AG09309 (cell line): Measurements from ENCODE around the gene OBSCN.

ENCODE experiments used
- DNase-seq: peaks from one replicate; pipeline ENCODE4 v3.0.0-alpha.2; 2010; ENCODE audit warnings: low read depth
- H3K4me3 ChIP-seq: 2 replicates; pipeline ENCODE4 v1.5.1; 2011; ENCODE audit warnings: mild to moderate bottlenecking, low read depth, low read length, moderate library complexity; ENCODE audit not compliant: control insufficient read depth
- CTCF ChIP-seq: IDR thresholded peaks from 2 replicates; pipeline ENCODE4 v1.5.1; 2011; ENCODE audit warnings: mild to moderate bottlenecking, low read depth, low read length, inconsistent platforms; ENCODE audit not compliant: insufficient read depth, control insufficient read depth; ENCODE audit errors: missing control alignments

The OBSCN gene

GRCh38 chr1:228366866-228367741 lies 159.3 kb downstream of the OBSCN start:
- TF ChIP-seq CTCF = no peak
- H3K4me3 ChIP-seq = no peak overlapping the region
- DNase-seq = no peak

- TF ChIP-seq CTCF = no peak
- H3K4me3 ChIP-seq = no peak overlapping the region
- no peak for DNase-seq
Observed at GRCh38 chr1:228367798-228368791, 160.3 kb downstream of the OBSCN start.

GRCh38 chr1:228368801-228369607 lies 161.2 kb downstream of the OBSCN start:
- no peak for TF ChIP-seq CTCF
- H3K4me3 ChIP-seq = no peak overlapping the region
- DNase-seq = no peak

GRCh38 chr1:228369608-228370438 lies 162.0 kb downstream of the OBSCN start:
- no peak for TF ChIP-seq CTCF
- DNase-seq = no peak
- no peak overlapping the region for H3K4me3 ChIP-seq

- no peak overlapping the region for H3K4me3 ChIP-seq
- DNase-seq = no peak
- no peak for TF ChIP-seq CTCF
Observed at GRCh38 chr1:228370439-228370940, 162.6 kb downstream of the OBSCN start.
